ENCODE results near the gene HIVEP2. TPM values are rescaled to one million over a fixed set of nuclear protein-coding genes. Genes with fewer than 3 reads are reported as not detected.

The HIVEP2 gene
- total and polyA plus RNA-seq, 2 of the 4 experiments (the other 2 are of a cell fraction): 4.3 to 11.3 TPM

DNA sequence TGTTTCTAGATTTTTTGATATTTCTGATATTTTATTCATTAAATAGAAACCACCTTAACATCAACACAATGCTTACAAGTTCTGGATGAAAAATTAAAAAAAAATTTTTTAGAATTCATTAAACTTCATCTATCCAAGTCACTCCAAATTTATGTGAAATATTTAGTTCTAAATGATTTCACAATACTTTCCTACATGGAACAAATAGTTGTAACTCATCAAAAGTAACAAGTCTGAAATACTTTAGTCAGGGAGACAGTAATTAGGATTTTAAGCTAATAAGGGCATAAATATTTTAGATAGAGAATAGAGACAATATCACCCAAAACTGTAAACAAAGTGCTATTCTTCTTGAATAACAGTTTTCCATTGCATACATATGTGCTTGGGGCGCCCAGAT lies 147.8 kb downstream of the HIVEP2 start:
- ChIA-PET POLR2A (ENCODE audit: unreplicated experiment) (no interaction called here), CTCF (no interaction called here)
- H3K9me1 ChIP-seq (ENCODE audit: insufficient read depth, low read length): peaks cover 3% of the 10 kb centered on the region; the same call in 1 of the 2 replicates
- ATAC-seq (ENCODE audit: low read depth) (no peak), DNase-seq (no peak)
- H3K4me2 ChIP-seq (ENCODE audit: low read depth, low read length): no peak overlapping the region
- no peak overlapping the region for H2AK5ac ChIP-seq (ENCODE audit: low read depth, low read length)
- no peaks in the 10 kb centered on the region for H3K36me3 ChIP-seq (ENCODE audit: control insufficient read depth, insufficient read depth, low read length)
- no peak overlapping the region for H2BK5ac ChIP-seq (ENCODE audit: low read depth, low read length, poor library complexity, severe bottlenecking)
- no peak overlapping the region for H3K14ac ChIP-seq (replicated peaks; ENCODE audit: low read depth, low read length)
- no CpG with 5 or more reads among the region's 1 CpG for WGBS, 2 experiments (ENCODE audit: extremely low coverage in 2 of 2, insufficient read length in 1 of 2)
- H2AFZ ChIP-seq (replicated peaks; ENCODE audit: low read length, poor library complexity): no peak overlapping the region
- no peaks in the 10 kb centered on the region; the same call in 1 of the 2 replicates for H4K20me1 ChIP-seq (ENCODE audit: insufficient read depth, low read length)
- H4K91ac ChIP-seq (ENCODE audit: insufficient read depth, low read depth, low read length): no peak overlapping the region
- peaks cover 3% of the 10 kb centered on the region; the same call in 1 of the 2 replicates for H3K4me1 ChIP-seq (ENCODE audit: control insufficient read depth, insufficient read depth, low read length)
- H3K18ac ChIP-seq (ENCODE audit: low read depth, low read length): no peak overlapping the region
- H4K8ac ChIP-seq (ENCODE audit: low read depth in 2 of 2, low read length in 2 of 2): no peak overlapping the region
- H3K27me3 ChIP-seq (ENCODE audit: control insufficient read depth, insufficient read depth, low read length): no peaks in the 10 kb centered on the region
- no TSS peak for BruUV-seq (replicated peaks)
- no peak overlapping the region for H2BK15ac ChIP-seq (ENCODE audit: low read depth, low read length)
- no peak overlapping the region for H3K23ac ChIP-seq (ENCODE audit: low read depth, low read length)
- no peak overlapping the region for H3K56ac ChIP-seq (ENCODE audit: extremely low read depth, insufficient read depth, low read length)
- H3K9me3 ChIP-seq (ENCODE audit: control insufficient read depth, insufficient read depth, low read length): no peaks in the 10 kb centered on the region
- H3K4me3 ChIP-seq (ENCODE audit: insufficient read depth, low read depth, low read length): no peak overlapping the region
- no peak overlapping the region for H4K5ac ChIP-seq (ENCODE audit: low read depth, low read length)
- dilution Hi-C loops (cut with HindIII; ENCODE audit: low sequenced_read_pairs, unreplicated experiment) (no loop called here), in situ Hi-C loops (cut with MboI; ENCODE audit: low sequenced_read_pairs) (no loop called here), intact Hi-C loops (cut with micrococcal nuclease) (no loop called here)
- H3K4ac ChIP-seq (ENCODE audit: low read depth, low read length): no peak overlapping the region
- H3K9ac ChIP-seq (ENCODE audit: low read depth, low read length): no peak overlapping the region
- H3K27ac ChIP-seq (ENCODE audit: insufficient read depth, low read length): no peak overlapping the region
- no peak overlapping the region for H2BK20ac ChIP-seq (ENCODE audit: low read depth, low read length)
- H3K79me1 ChIP-seq (ENCODE audit: low read depth in 1 of 2, low read length in 2 of 2): peaks cover 35 to 43% of the 10 kb centered on the region in 2 experiments
- H2AK9ac ChIP-seq (replicated peaks; ENCODE audit: low read depth, low read length, poor library complexity): no peak overlapping the region
- no peak overlapping the region for H2BK120ac ChIP-seq (ENCODE audit: low read depth, low read length)
- no peak for TF ChIP-seq MAFK (IDR thresholded peaks at IDR 0.05; ENCODE audit: low read depth, low read length)
- no peak for TF ChIP-seq BHLHE40 (IDR thresholded peaks at IDR 0.05; ENCODE audit: low read depth, low read length)
- TF ChIP-seq CEBPB (IDR thresholded peaks at IDR 0.05; ENCODE audit: low read depth, low read length): peak; percentile 66
